Measurements from ENCODE around the gene RIPK4. TPM values are rescaled to one million over a fixed set of nuclear protein-coding genes. Genes with fewer than 3 reads are reported as not detected.

The RIPK4 gene
- total and polyA plus RNA-seq, 4 donors = 4.7 to 22.6 (median 8.5) TPM

DNA sequence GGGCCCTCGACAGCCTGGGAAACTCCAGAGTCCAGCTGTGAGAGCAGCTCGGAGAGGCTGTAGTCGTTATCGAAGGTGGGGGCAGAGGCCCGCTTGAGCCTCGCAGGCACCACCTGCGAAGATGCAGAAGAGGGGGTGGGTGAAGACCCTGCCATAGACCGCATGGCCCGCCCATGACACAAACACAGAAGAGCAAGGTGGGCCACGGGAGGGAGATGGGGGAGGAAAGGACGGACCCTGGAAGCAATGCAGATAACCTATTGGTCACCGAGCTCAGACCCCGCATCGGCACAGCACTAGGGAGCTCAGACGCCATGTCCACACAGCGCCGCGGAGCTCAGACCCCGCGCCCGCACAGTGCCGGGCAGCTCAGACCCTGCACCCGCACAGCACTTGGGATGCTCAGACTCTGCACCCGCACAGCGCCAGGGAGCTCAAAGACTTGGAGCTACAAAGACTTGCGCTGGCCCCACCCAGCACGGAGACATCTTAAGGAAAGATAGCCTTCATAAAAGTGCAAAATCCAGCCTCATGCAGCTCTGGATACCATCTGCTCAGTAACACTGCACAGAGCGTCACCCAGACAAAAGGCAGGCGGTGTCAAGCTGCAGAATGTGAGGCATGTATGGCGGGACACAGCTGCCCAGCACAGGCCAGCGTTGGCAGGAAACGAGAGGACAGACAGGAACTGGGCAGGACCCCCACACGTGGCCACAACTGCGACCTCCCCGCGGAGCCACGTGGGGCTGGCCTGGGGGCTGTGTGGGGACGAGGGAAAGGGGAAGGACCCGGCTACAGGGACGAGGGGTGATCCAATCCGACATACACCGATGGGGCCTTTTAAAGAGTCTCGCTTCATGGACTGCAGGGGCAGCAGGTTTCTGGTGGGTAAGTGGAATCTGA lies 22.6 kb downstream of the RIPK4 start (continued):
- TF ChIP-seq, protein P1, sequence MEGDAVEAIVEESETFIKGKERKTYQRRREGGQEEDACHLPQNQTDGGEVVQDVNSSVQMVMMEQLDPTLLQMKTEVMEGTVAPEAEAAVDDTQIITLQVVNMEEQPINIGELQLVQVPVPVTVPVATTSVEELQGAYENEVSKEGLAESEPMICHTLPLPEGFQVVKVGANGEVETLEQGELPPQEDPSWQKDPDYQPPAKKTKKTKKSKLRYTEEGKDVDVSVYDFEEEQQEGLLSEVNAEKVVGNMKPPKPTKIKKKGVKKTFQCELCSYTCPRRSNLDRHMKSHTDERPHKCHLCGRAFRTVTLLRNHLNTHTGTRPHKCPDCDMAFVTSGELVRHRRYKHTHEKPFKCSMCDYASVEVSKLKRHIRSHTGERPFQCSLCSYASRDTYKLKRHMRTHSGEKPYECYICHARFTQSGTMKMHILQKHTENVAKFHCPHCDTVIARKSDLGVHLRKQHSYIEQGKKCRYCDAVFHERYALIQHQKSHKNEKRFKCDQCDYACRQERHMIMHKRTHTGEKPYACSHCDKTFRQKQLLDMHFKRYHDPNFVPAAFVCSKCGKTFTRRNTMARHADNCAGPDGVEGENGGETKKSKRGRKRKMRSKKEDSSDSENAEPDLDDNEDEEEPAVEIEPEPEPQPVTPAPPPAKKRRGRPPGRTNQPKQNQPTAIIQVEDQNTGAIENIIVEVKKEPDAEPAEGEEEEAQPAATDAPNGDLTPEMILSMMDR (IDR thresholded peaks at IDR 0.05; ENCODE audit: low read depth, low read length, missing input control) = no peak
- TF ChIP-seq RAD21 (IDR thresholded peaks at IDR 0.05) = no peak
- no peak for TF ChIP-seq GABPA (IDR thresholded peaks at IDR 0.05 in 1 of 2, conservative IDR thresholded peaks at IDR 0.05 in 1 of 2)
- no peak for TF ChIP-seq HNF4G (IDR thresholded peaks at IDR 0.05)
- no peak for TF ChIP-seq TAF1 (conservative IDR thresholded peaks at IDR 0.05)
- TF ChIP-seq FOXA2 (IDR thresholded peaks at IDR 0.05) = no peak
- no peak for TF ChIP-seq RXRA (IDR thresholded peaks at IDR 0.05)
- no peak for TF ChIP-seq MAX (IDR thresholded peaks at IDR 0.05)
- TF ChIP-seq SP1 (IDR thresholded peaks at IDR 0.05) = no peak

GRCh38 chr21:41743321-41744027 lies 23.4 kb downstream of the RIPK4 start:
- Histone ChIP-seq H3K9ac (ENCODE audit: low read depth in 1 of 2, low read length in 2 of 2) (no peak overlapping the region), H3K27me3 (ENCODE audit: control insufficient read depth in 4 of 4, insufficient read depth in 4 of 4, low read length in 3 of 4) (no peaks in the 10 kb centered on the region), H3K4me1 (ENCODE audit: control insufficient read depth in 4 of 4, insufficient read depth in 4 of 4, low read length in 3 of 4) (no peaks in the 10 kb centered on the region), H3K27ac (ENCODE audit: low read depth in 1 of 2, low read length in 2 of 2) (no peak overlapping the region), H3K4me3 (ENCODE audit: low read depth in 1 of 3, low read length in 3 of 3) (no peak overlapping the region), H3K9me3 (ENCODE audit: control insufficient read depth in 4 of 4, low read length in 3 of 4) (no peaks in the 10 kb centered on the region), H3K36me3 (ENCODE audit: control insufficient read depth in 4 of 4, insufficient read depth in 3 of 4, low read depth in 1 of 4, low read length in 3 of 4) (peaks cover 26 to 100% (median 55%) of the 10 kb centered on the region in 4 donors)
- WGBS = 93% methylated on average over 26 of the region's 26 CpGs
- DNase-seq (ENCODE audit: low spot score) = no peak
- TF ChIP-seq SP1 (IDR thresholded peaks at IDR 0.05) (no peak), EGR1 (IDR thresholded peaks at IDR 0.05; ENCODE audit: low read depth in 2 of 2) (no peak), FOXA2 (IDR thresholded peaks at IDR 0.05) (no peak), HNF4G (IDR thresholded peaks at IDR 0.05) (no peak), JUND (IDR thresholded peaks at IDR 0.05) (no peak), ATF3 (IDR thresholded peaks at IDR 0.05) (no peak), RAD21 (IDR thresholded peaks at IDR 0.05) (no peak), FOXA1 (IDR thresholded peaks at IDR 0.05) (no peak), RXRA (IDR thresholded peaks at IDR 0.05) (no peak), GABPA (IDR thresholded peaks at IDR 0.05 in 1 of 2, conservative IDR thresholded peaks at IDR 0.05 in 1 of 2) (no peak), MAX (IDR thresholded peaks at IDR 0.05) (no peak), TAF1 (conservative IDR thresholded peaks at IDR 0.05) (no peak), NR2F2 (IDR thresholded peaks at IDR 0.05) (no peak), YY1 (IDR thresholded peaks at IDR 0.05) (no peak), HNF4A (conservative IDR thresholded peaks at IDR 0.05) (no peak)
- TF ChIP-seq, protein P2, sequence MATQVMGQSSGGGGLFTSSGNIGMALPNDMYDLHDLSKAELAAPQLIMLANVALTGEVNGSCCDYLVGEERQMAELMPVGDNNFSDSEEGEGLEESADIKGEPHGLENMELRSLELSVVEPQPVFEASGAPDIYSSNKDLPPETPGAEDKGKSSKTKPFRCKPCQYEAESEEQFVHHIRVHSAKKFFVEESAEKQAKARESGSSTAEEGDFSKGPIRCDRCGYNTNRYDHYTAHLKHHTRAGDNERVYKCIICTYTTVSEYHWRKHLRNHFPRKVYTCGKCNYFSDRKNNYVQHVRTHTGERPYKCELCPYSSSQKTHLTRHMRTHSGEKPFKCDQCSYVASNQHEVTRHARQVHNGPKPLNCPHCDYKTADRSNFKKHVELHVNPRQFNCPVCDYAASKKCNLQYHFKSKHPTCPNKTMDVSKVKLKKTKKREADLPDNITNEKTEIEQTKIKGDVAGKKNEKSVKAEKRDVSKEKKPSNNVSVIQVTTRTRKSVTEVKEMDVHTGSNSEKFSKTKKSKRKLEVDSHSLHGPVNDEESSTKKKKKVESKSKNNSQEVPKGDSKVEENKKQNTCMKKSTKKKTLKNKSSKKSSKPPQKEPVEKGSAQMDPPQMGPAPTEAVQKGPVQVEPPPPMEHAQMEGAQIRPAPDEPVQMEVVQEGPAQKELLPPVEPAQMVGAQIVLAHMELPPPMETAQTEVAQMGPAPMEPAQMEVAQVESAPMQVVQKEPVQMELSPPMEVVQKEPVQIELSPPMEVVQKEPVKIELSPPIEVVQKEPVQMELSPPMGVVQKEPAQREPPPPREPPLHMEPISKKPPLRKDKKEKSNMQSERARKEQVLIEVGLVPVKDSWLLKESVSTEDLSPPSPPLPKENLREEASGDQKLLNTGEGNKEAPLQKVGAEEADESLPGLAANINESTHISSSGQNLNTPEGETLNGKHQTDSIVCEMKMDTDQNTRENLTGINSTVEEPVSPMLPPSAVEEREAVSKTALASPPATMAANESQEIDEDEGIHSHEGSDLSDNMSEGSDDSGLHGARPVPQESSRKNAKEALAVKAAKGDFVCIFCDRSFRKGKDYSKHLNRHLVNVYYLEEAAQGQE (IDR thresholded peaks at IDR 0.05) = no peak
- TF ChIP-seq, protein P3, sequence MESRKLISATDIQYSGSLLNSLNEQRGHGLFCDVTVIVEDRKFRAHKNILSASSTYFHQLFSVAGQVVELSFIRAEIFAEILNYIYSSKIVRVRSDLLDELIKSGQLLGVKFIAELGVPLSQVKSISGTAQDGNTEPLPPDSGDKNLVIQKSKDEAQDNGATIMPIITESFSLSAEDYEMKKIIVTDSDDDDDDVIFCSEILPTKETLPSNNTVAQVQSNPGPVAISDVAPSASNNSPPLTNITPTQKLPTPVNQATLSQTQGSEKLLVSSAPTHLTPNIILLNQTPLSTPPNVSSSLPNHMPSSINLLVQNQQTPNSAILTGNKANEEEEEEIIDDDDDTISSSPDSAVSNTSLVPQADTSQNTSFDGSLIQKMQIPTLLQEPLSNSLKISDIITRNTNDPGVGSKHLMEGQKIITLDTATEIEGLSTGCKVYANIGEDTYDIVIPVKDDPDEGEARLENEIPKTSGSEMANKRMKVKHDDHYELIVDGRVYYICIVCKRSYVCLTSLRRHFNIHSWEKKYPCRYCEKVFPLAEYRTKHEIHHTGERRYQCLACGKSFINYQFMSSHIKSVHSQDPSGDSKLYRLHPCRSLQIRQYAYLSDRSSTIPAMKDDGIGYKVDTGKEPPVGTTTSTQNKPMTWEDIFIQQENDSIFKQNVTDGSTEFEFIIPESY (IDR thresholded peaks at IDR 0.05) = no peak
- TF ChIP-seq, protein P1 (IDR thresholded peaks at IDR 0.05; ENCODE audit: low read depth, low read length, missing input control) = no peak
